Progenitor cell of endocrine pancreas (in vitro differentiated cells): ENCODE data around the gene SLC40A1. TPM values are rescaled to one million over a fixed set of nuclear protein-coding genes. Genes with fewer than 3 reads are reported as not detected.

Experiments
- DNase-seq: peaks from one replicate; pipeline ENCODE4 v3.0.0; 2021; ENCODE audit warnings: low spot score; ENCODE audit not compliant: unreplicated experiment
- H3K27ac Mint-ChIP-seq: 2 replicates; pipeline ENCODE4 v1.8.0; 2021; ENCODE audit warnings: mild to moderate bottlenecking, moderate library complexity, mixed read lengths
- H3K27me3 Mint-ChIP-seq: 2 replicates; pipeline ENCODE4 v1.8.0; 2021; ENCODE audit warnings: mixed read lengths
- H3K36me3 Mint-ChIP-seq: 2 replicates; pipeline ENCODE4 v1.8.0; 2022; ENCODE audit warnings: mixed read lengths; ENCODE audit not compliant: insufficient read depth
- H3K4me1 Mint-ChIP-seq: 2 replicates; pipeline ENCODE4 v1.8.0; 2021; ENCODE audit warnings: low read depth, mixed read lengths
- H3K4me3 Mint-ChIP-seq: 2 replicates; pipeline ENCODE4 v1.8.0; 2021; ENCODE audit warnings: low read depth, mild to moderate bottlenecking, moderate library complexity, mixed read lengths
- H3K9me3 Mint-ChIP-seq: 2 replicates; pipeline ENCODE4 v1.8.0; 2021; ENCODE audit warnings: low read depth, mixed read lengths
- CTCF ChIP-seq: fragments of 200-600 bp; sonication (generic); IDR thresholded peaks from one replicate; pipeline ENCODE4 v1.5.0; 2021; ENCODE audit warnings: antibody characterized with exemption, mild to moderate bottlenecking; ENCODE audit not compliant: unreplicated experiment
- long read RNA-seq: library from polyadenylated mRNA; unstranded; transcript quantifications from one replicate; pipeline ENCODE4 v2.0.0, GENCODE V29; 2020
- total RNA-seq: library from RNA; stranded (reverse); gene quantifications from 2 replicates; pipeline ENCODE4 v1.2.1, GENCODE V29; 2021

Gene SLC40A1
- total RNA-seq, result 14.6 and 15.8 TPM in 2 replicates
- long read RNA-seq, transcript SLC40A1-201 (8 exons, 3,442 nt), result major isoform, 95 of 111 reads
- long read RNA-seq, partial matches to known transcripts, result 4 of 111 reads
- long read RNA-seq, other reads (novel, unspliced or antisense), result 12 of 111 reads

- Mint-ChIP-seq H3K27ac (peak within 1 kb of the TSS; percentile 93), H3K9me3 (no peaks in the 10 kb centered on the region)
Measured at GRCh38 chr2:189580658-189581353, at the start of gene SLC40A1. TSS of gene SLC40A1 (minus strand) at chr2:189580786. CDS start at chr2:189580460, 326 bp downstream.

GRCh38 chr2:189629531-189630453 lies 49.2 kb upstream of the SLC40A1 start:
- no peak for DNase-seq
- H3K4me1 Mint-ChIP-seq, result peaks cover 1% of the 10 kb centered on the region
- no peak overlapping the region for H3K27ac Mint-ChIP-seq
- no peaks in the 10 kb centered on the region for H3K36me3 Mint-ChIP-seq
- H3K27me3 Mint-ChIP-seq, result no peaks in the 10 kb centered on the region
- no peak overlapping the region for H3K4me3 Mint-ChIP-seq
- no peak for TF ChIP-seq CTCF
- H3K9me3 Mint-ChIP-seq, result no peaks in the 10 kb centered on the region

More at GRCh38 chr2:189580658-189581353, at the start of gene SLC40A1:
- DNase-seq, result peak; percentile 69
- TF ChIP-seq CTCF, result no peak
- H3K4me3 Mint-ChIP-seq, result peak within 1 kb of the TSS; percentile 79
- no peaks in the 10 kb centered on the region for H3K36me3 Mint-ChIP-seq
- peaks cover 10% of the 10 kb centered on the region for H3K27me3 Mint-ChIP-seq
- H3K4me1 Mint-ChIP-seq, result peaks cover 39% of the 10 kb centered on the region

- H3K27me3 Mint-ChIP-seq, result no peaks in the 10 kb centered on the region
- no peak for TF ChIP-seq CTCF
- no peak overlapping the region for H3K4me3 Mint-ChIP-seq
- H3K4me1 Mint-ChIP-seq, result peaks cover 6% of the 10 kb centered on the region
- DNase-seq, result no peak
- H3K36me3 Mint-ChIP-seq, result no peaks in the 10 kb centered on the region
- H3K27ac Mint-ChIP-seq, result no peak overlapping the region
- no peaks in the 10 kb centered on the region for H3K9me3 Mint-ChIP-seq
Measured at GRCh38 chr2:189628817-189629530, 48.4 kb upstream of the SLC40A1 start.

GRCh38 chr2:189627789-189628188 lies 47.2 kb upstream of the SLC40A1 start:
- H3K27ac Mint-ChIP-seq, result no peak overlapping the region
- no peak for DNase-seq
- no peaks in the 10 kb centered on the region for H3K27me3 Mint-ChIP-seq
- TF ChIP-seq CTCF, result no peak
- H3K4me3 Mint-ChIP-seq, result no peak overlapping the region
- H3K4me1 Mint-ChIP-seq, result peaks cover 6% of the 10 kb centered on the region
- no peaks in the 10 kb centered on the region for H3K9me3 Mint-ChIP-seq
- H3K36me3 Mint-ChIP-seq, result no peaks in the 10 kb centered on the region

- DNase-seq, result no peak
- no peak overlapping the region for H3K4me3 Mint-ChIP-seq
- H3K4me1 Mint-ChIP-seq, result peaks cover 6% of the 10 kb centered on the region
- H3K9me3 Mint-ChIP-seq, result no peaks in the 10 kb centered on the region
- no peak overlapping the region for H3K27ac Mint-ChIP-seq
- no peak for TF ChIP-seq CTCF
- no peaks in the 10 kb centered on the region for H3K36me3 Mint-ChIP-seq
- H3K27me3 Mint-ChIP-seq, result no peaks in the 10 kb centered on the region
Measured at GRCh38 chr2:189625636-189626035, 45.0 kb upstream of the SLC40A1 start.
